Esophagus muscularis mucosa (tissue), 4 donors: ENCODE data around the gene CACHD1. TPM values are rescaled to one million over a fixed set of nuclear protein-coding genes. Genes with fewer than 3 reads are reported as not detected.

ENCODE experiments used
- DNase-seq: peaks from one replicate; pipeline ENCODE4 v3.0.0-alpha.2; 2017; ENCODE audit errors: extremely low spot score
- H3K27ac ChIP-seq, 4 donors: fragments of 200-600 bp; sonication (generic); replicated peaks in 1 of 4; 1 replicate in 3 of 4; 2 replicates in 1 of 4; pipeline ENCODE4 v1.5.1; 2016 to 2019; ENCODE audit warnings: mild to moderate bottlenecking in 1 of 4
- H3K27me3 ChIP-seq, 4 donors: fragments of 200-600 bp; sonication (generic); one replicate each; pipeline versions ENCODE4 v1.5.1 to v1.6.0; 2016 to 2019
- H3K36me3 ChIP-seq, 4 donors: fragments of 200-600 bp; sonication (generic); one replicate each; pipeline ENCODE4 v1.5.1; 2016 to 2019
- H3K4me1 ChIP-seq, 4 donors: fragments of 200-600 bp; sonication (generic); one replicate each; pipeline ENCODE4 v1.5.1; 2016 to 2019
- H3K4me3 ChIP-seq, 4 donors: fragments of 200-600 bp; sonication (generic); 1 replicate in 2 of 4; 2 replicates in 2 of 4; pipeline ENCODE4 v1.5.1; 2016 to 2019; ENCODE audit warnings: mild to moderate bottlenecking in 4 of 4, moderate library complexity in 1 of 4
- H3K9me3 ChIP-seq, 4 donors: fragments of 200-600 bp; sonication (generic); 1 replicate in 3 of 4; 2 replicates in 1 of 4; pipeline ENCODE4 v1.5.1; 2016 to 2019
- CTCF ChIP-seq, 3 experiments: fragments of 200-600 bp in 2 of 3; fragments of 450-650 bp in 1 of 3; sonication (generic) in 2 of 3; IDR thresholded peaks; one replicate each; pipeline ENCODE4 v1.5.1; 2017 to 2019; ENCODE audit warnings: antibody characterized with exemption in 3 of 3, mild to moderate bottlenecking in 2 of 3, moderate library complexity in 1 of 3
- EP300 ChIP-seq: sonication (generic); formaldehyde crosslinking; IDR thresholded peaks from one replicate; pipeline ENCODE4 v1.6.1; 2017; ENCODE audit warnings: antibody characterized with exemption
- POLR2A ChIP-seq: fragments of 450-650 bp; IDR thresholded peaks from one replicate; pipeline ENCODE4 v1.6.1; 2017; ENCODE audit warnings: antibody characterized with exemption, moderate library complexity, mild to moderate bottlenecking, low read depth
- POLR2AphosphoS5 ChIP-seq, 2 donors: sonication (generic); formaldehyde crosslinking; IDR thresholded peaks; one replicate each; pipeline ENCODE4 v1.6.1; 2017; ENCODE audit warnings: antibody characterized with exemption in 2 of 2
- WGBS: methylation state at CpG from one replicate; pipeline ENCODE4 v1.1.5; 2018; 5-methylcytosine and 5-hydroxymethylcytosine counted together
- intact Hi-C: fragments of 100-400 bp; cut with DNase I; formaldehyde crosslinking; loops from one replicate; pipeline ENCODE4 v1.15.1; 2023
- total RNA-seq, 4 donors: library from RNA; depleted of rRNA; stranded (reverse); fragments of >200 nt; gene quantifications; one replicate each; pipeline versions ENCODE4 v1.1.0 to v1.2.1, GENCODE V29; 2016

Gene CACHD1
- total RNA-seq, 4 donors from 2014 or later = 6.6 to 10.7 (median 10.1) TPM

- H3K9me3 ChIP-seq = no peaks in the 10 kb centered on the region
- H3K4me3 ChIP-seq = no peak overlapping the region
- no peak overlapping the region for H3K27ac ChIP-seq
- H3K27me3 ChIP-seq = no peaks in the 10 kb centered on the region
- DNase-seq = no peak
- no peaks in the 10 kb centered on the region for H3K36me3 ChIP-seq
- intact Hi-C loops = no loop called here
- no peak for TF ChIP-seq EP300
- TF ChIP-seq POLR2A = no peak
- no peak for TF ChIP-seq CTCF (IDR thresholded peaks at IDR 0.05)
- TF ChIP-seq POLR2AphosphoS5 (IDR thresholded peaks at IDR 0.05) = no peak
- H3K4me1 ChIP-seq = no peaks in the 10 kb centered on the region
These were observed 118.9 kb downstream of the CACHD1 start for GRCh38 chr1:64588876-64589275.

GRCh38 chr1:64590316-64590715 is 120.4 kb downstream of the CACHD1 start:
- DNase-seq = no peak
- WGBS = 96% methylated on average over 1 of the region's 1 CpG
- intact Hi-C loops = no loop called here
- peaks cover 0 to 4% (median 0%) of the 10 kb centered on the region in 4 donors for H3K4me1 ChIP-seq
- H3K4me3 ChIP-seq = no peak overlapping the region
- H3K27ac ChIP-seq = no peak overlapping the region
- H3K9me3 ChIP-seq = no peaks in the 10 kb centered on the region
- no peaks in the 10 kb centered on the region for H3K27me3 ChIP-seq
- no peak for TF ChIP-seq EP300
- no peak for TF ChIP-seq POLR2AphosphoS5 (IDR thresholded peaks at IDR 0.05)
- no peak for TF ChIP-seq CTCF (IDR thresholded peaks at IDR 0.05)
- no peak for TF ChIP-seq POLR2A
- H3K36me3 ChIP-seq = no peaks in the 10 kb centered on the region

GRCh38 chr1:64594446-64594845 is 124.5 kb downstream of the CACHD1 start:
- Histone ChIP-seq H3K36me3 (no peaks in the 10 kb centered on the region), H3K27ac (no peak overlapping the region), H3K4me1 (peaks cover 4 to 18% (median 11%) of the 10 kb centered on the region in 4 donors), H3K4me3 (no peak overlapping the region), H3K27me3 (no peaks in the 10 kb centered on the region), H3K9me3 (no peaks in the 10 kb centered on the region)
- WGBS = 82% methylated on average over 4 of the region's 4 CpGs
- no peak for TF ChIP-seq EP300
- no peak for TF ChIP-seq POLR2A
- no peak for TF ChIP-seq POLR2AphosphoS5 (IDR thresholded peaks at IDR 0.05)
- DNase-seq = no peak
- intact Hi-C loops = no loop called here

GRCh38 chr1:64595871-64596515 is 126.1 kb downstream of the CACHD1 start:
- WGBS = 73% methylated on average over 5 of the region's 5 CpGs
- intact Hi-C loops = no loop called here
- no peak for TF ChIP-seq POLR2A
- TF ChIP-seq CTCF (IDR thresholded peaks at IDR 0.05) = no peak
- no peak for TF ChIP-seq POLR2AphosphoS5 (IDR thresholded peaks at IDR 0.05)
- no peak for TF ChIP-seq EP300
- Histone ChIP-seq H3K27me3 (no peaks in the 10 kb centered on the region), H3K4me1 (peaks cover 4 to 18% (median 11%) of the 10 kb centered on the region in 4 donors), H3K4me3 (no peak overlapping the region), H3K36me3 (no peaks in the 10 kb centered on the region), H3K9me3 (no peaks in the 10 kb centered on the region), H3K27ac (no peak overlapping the region)
- DNase-seq = no peak

GRCh38 chr1:64597113-64597512 is 127.2 kb downstream of the CACHD1 start:
- H3K4me1 ChIP-seq = peaks cover 4 to 18% (median 11%) of the 10 kb centered on the region in 4 donors
- TF ChIP-seq CTCF (IDR thresholded peaks at IDR 0.05) = no peak
- no peak for TF ChIP-seq POLR2A
- TF ChIP-seq POLR2AphosphoS5 (IDR thresholded peaks at IDR 0.05) = no peak
- TF ChIP-seq EP300 = no peak
- H3K27me3 ChIP-seq = no peaks in the 10 kb centered on the region
- H3K9me3 ChIP-seq = no peaks in the 10 kb centered on the region
- no peak overlapping the region for H3K27ac ChIP-seq
- no peak overlapping the region for H3K4me3 ChIP-seq
- intact Hi-C loops = no loop called here
- no peaks in the 10 kb centered on the region for H3K36me3 ChIP-seq
- 70% methylated on average over 4 of the region's 4 CpGs for WGBS
- no peak for DNase-seq
